Prostate gland (tissue), 2 donors: ENCODE results near the gene WDR90. TPM values are rescaled to one million over a fixed set of nuclear protein-coding genes. Genes with fewer than 3 reads are reported as not detected.

Source experiments
- DNase-seq: peaks from one replicate; pipeline ENCODE4 v3.0.0-alpha.2; 2019; ENCODE audit warnings: low spot score
- H3K27ac ChIP-seq, 2 donors: fragments of 200-600 bp; sonication (generic); 2 replicates each; pipeline ENCODE4 v1.5.1; 2017 to 2019
- H3K27me3 ChIP-seq: fragments of 200-600 bp; sonication (generic); replicated peaks from 2 replicates; pipeline ENCODE4 v1.5.1; 2019; ENCODE audit not compliant: insufficient read depth
- H3K36me3 ChIP-seq, 2 donors: fragments of 200-600 bp; sonication (generic); 1 replicate in 1 of 2; 2 replicates in 1 of 2; pipeline versions ENCODE4 v1.5.1 to v1.8.1; 2017 to 2019
- H3K4me1 ChIP-seq: fragments of 200-600 bp; sonication (generic); replicated peaks from 2 replicates; pipeline ENCODE4 v1.5.1; 2019
- H3K4me3 ChIP-seq, 2 donors: fragments of 200-600 bp; sonication (generic); 2 replicates each; pipeline ENCODE4 v1.5.1; 2017 to 2019
- H3K9me3 ChIP-seq: fragments of 200-600 bp; sonication (generic); 2 replicates; pipeline ENCODE4 v1.5.1; 2017
- POLR2A ChIP-seq: fragments of 450-650 bp; IDR thresholded peaks from one replicate; pipeline ENCODE4 v1.6.1; 2016; ENCODE audit warnings: antibody characterized with exemption, mild to moderate bottlenecking
- POLR2AphosphoS5 ChIP-seq: sonication (generic); formaldehyde crosslinking; IDR thresholded peaks from one replicate; pipeline ENCODE4 v1.6.1; 2017; ENCODE audit warnings: antibody characterized with exemption
- WGBS: methylation state at CpG from one replicate; pipeline ENCODE4 v1.1.5; 2018; 5-methylcytosine and 5-hydroxymethylcytosine counted together
- intact Hi-C: fragments of 100-400 bp; cut with DNase I; formaldehyde crosslinking; loops from one replicate; pipeline ENCODE4 v1.14.2; 2022
- total RNA-seq, 2 donors: library from RNA; depleted of rRNA; stranded (reverse); fragments of >200 nt; gene quantifications; one replicate each; pipeline ENCODE4 v1.1.0, GENCODE V29; 2016
- TF ChIP-seq, protein P1 (sequence below), 4 experiments: fragments of 200-600 bp in 2 of 4; fragments of 450-650 bp in 2 of 4; sonication (generic) in 2 of 4; IDR thresholded peaks; 1 replicate in 3 of 4; 2 replicates in 1 of 4; pipeline ENCODE4 v1.5.1; 2016 to 2019; ENCODE audit warnings: antibody characterized with exemption in 4 of 4, mild to moderate bottlenecking in 2 of 4, moderate library complexity in 2 of 4

WDR90 gene
- total RNA-seq, 2 donors from 2014 or later = 36.8 to 60.4 TPM

GRCh38 chr16:638034-638543 is 11.1 kb upstream of the WDR90 start:
- H3K9me3 ChIP-seq = no peaks in the 10 kb centered on the region
- H3K36me3 ChIP-seq = no peaks in the 10 kb centered on the region
- intact Hi-C loops = no loop called here
- no peak overlapping the region for H3K4me3 ChIP-seq
- H3K27me3 ChIP-seq = no peaks in the 10 kb centered on the region
- H3K27ac ChIP-seq = no peak overlapping the region
- 83% methylated on average over 15 of the region's 15 CpGs for WGBS
- H3K4me1 ChIP-seq = peaks cover 13% of the 10 kb centered on the region
- no peak for DNase-seq
- TF ChIP-seq POLR2A = no peak
- TF ChIP-seq, protein P1, sequence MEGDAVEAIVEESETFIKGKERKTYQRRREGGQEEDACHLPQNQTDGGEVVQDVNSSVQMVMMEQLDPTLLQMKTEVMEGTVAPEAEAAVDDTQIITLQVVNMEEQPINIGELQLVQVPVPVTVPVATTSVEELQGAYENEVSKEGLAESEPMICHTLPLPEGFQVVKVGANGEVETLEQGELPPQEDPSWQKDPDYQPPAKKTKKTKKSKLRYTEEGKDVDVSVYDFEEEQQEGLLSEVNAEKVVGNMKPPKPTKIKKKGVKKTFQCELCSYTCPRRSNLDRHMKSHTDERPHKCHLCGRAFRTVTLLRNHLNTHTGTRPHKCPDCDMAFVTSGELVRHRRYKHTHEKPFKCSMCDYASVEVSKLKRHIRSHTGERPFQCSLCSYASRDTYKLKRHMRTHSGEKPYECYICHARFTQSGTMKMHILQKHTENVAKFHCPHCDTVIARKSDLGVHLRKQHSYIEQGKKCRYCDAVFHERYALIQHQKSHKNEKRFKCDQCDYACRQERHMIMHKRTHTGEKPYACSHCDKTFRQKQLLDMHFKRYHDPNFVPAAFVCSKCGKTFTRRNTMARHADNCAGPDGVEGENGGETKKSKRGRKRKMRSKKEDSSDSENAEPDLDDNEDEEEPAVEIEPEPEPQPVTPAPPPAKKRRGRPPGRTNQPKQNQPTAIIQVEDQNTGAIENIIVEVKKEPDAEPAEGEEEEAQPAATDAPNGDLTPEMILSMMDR (IDR thresholded peaks at IDR 0.05) = no peak

DNA sequence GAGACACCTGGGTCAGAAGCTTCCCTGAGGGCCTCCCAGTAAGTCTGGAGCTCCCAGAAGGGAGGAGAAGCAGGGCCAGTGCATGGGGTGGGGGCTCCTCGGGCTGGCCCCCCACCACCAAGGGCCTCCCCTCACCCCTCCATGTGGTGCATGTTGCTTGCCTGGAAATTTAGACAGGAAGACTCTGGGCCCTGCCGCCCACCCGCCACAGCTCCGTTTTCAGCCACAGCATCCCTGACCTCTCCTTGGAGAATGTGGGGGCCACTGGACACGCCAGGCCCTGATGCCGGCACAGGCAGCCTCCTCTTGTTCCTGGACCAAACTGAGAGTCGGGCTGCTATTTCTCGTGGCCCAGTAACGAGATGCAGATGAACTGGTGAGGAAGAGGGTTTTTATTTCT is 10.3 kb upstream of the WDR90 start:
- intact Hi-C loops = no loop called here
- no peaks in the 10 kb centered on the region for H3K36me3 ChIP-seq
- no peak overlapping the region for H3K27ac ChIP-seq
- TF ChIP-seq POLR2AphosphoS5 (no peak), POLR2A (no peak)
- TF ChIP-seq, protein P1 (IDR thresholded peaks at IDR 0.05) = no peak
- peaks cover 15% of the 10 kb centered on the region for H3K4me1 ChIP-seq
- 74% methylated on average over 9 of the region's 9 CpGs for WGBS
- no peaks in the 10 kb centered on the region for H3K27me3 ChIP-seq
- no peak for DNase-seq
- no peak overlapping the region for H3K4me3 ChIP-seq
- H3K9me3 ChIP-seq = no peaks in the 10 kb centered on the region

DNA sequence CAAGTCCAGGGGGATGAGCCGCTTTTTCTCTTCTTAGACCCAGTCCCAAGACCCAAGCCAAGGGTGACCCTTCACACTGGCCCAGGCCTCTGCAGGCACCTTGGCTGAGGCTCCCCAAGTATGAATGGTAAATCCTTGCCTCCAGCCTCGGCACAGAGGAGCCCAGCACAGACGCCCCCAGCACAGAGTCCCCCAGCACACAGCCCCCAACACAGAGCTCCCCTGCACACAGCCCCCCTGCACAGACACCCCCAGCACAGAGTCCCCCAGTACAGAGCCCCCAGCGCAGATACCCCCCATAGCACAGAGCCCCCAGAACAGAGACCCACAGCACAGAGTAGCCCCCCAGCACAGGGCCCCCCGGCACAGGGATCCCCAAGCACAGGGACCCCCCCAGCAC is 8.6 kb upstream of the WDR90 start:
- Histone ChIP-seq H3K4me3 (no peak overlapping the region), H3K27me3 (no peaks in the 10 kb centered on the region), H3K4me1 (peaks cover 6% of the 10 kb centered on the region), H3K9me3 (no peaks in the 10 kb centered on the region), H3K27ac (no peak overlapping the region), H3K36me3 (no peaks in the 10 kb centered on the region)
- TF ChIP-seq POLR2A = no peak
- no peak for TF ChIP-seq POLR2AphosphoS5
- TF ChIP-seq, protein P1 (IDR thresholded peaks at IDR 0.05) = no peak
- 85% methylated on average over 3 of the region's 5 CpGs for WGBS
- no peak for DNase-seq
- intact Hi-C loops = no loop called here

GRCh38 chr16:641326-642188 is 7.6 kb upstream of the WDR90 start, which contains the start of gene MCRIP2:
Gene MCRIP2, plus strand, starts transcription at chr16:641828. Its CDS starts 164 bp downstream, at chr16:641992.
- Histone ChIP-seq H3K36me3 (no peaks in the 10 kb centered on the region), H3K4me1 (peaks cover 6% of the 10 kb centered on the region), H3K9me3 (no peaks in the 10 kb centered on the region), H3K4me3 (peak within 1 kb of the TSS; percentile 78 to 83), H3K27ac (peak within 1 kb of the TSS; percentile 78 to 80), H3K27me3 (no peaks in the 10 kb centered on the region)
- WGBS = 1% methylated on average over 30 of the region's 81 CpGs
- peak; percentile 73 for DNase-seq
- intact Hi-C loops = no loop called here
- TF ChIP-seq POLR2AphosphoS5 = peak; percentile 38
- TF ChIP-seq POLR2A = peak; percentile 43
- TF ChIP-seq, protein P1 (IDR thresholded peaks at IDR 0.05) = no peak
